CD4-positive, CD25-positive, alpha-beta regulatory T cell (primary cell): Measurements from ENCODE around the gene TTC9B. TPM values are rescaled to one million over a fixed set of nuclear protein-coding genes. Genes with fewer than 3 reads are reported as not detected.

ENCODE experiments used
- ATAC-seq, 2 donors: fragments of 150-1000 bp; cut with Tn5 transposase; one replicate each; pipeline ENCODE4 v1.10.0; 2021; ENCODE audit warnings: low read depth in 2 of 2, moderate number of reproducible peaks in 2 of 2, moderate library complexity in 1 of 2
- DNase-seq, 3 donors: peaks; one replicate each; pipeline versions ENCODE4 v3.0.0 to v3.0.0-alpha.2; 2012 to 2022; ENCODE audit warnings: mixed read lengths in 1 of 3
- H3K27ac ChIP-seq: one replicate; pipeline ENCODE4 v1.7.0; 2013; ENCODE audit warnings: mild to moderate bottlenecking, low read length; ENCODE audit not compliant: insufficient read depth, poor library complexity, severe bottlenecking
- H3K27me3 ChIP-seq: one replicate; pipeline ENCODE4 v1.7.0; 2013; ENCODE audit warnings: low read length; ENCODE audit not compliant: control insufficient read depth, insufficient read depth
- H3K36me3 ChIP-seq: one replicate; pipeline ENCODE4 v1.7.0; 2013; ENCODE audit warnings: mild to moderate bottlenecking, low read length, moderate library complexity; ENCODE audit not compliant: control insufficient read depth, insufficient read depth
- H3K4me1 ChIP-seq: 2 replicates; pipeline ENCODE4 v1.7.0; 2013; ENCODE audit warnings: mild to moderate bottlenecking, low read length; ENCODE audit not compliant: insufficient read depth, control insufficient read depth, poor library complexity, severe bottlenecking
- H3K4me3 ChIP-seq: one replicate; pipeline ENCODE4 v1.7.0; 2013; ENCODE audit warnings: low read depth, mild to moderate bottlenecking, low read length, moderate library complexity
- H3K9me3 ChIP-seq, 2 experiments: 1 replicate in 1 of 2; 2 replicates in 1 of 2; pipeline ENCODE4 v1.7.0; 2013; ENCODE audit warnings: low read length in 2 of 2, mild to moderate bottlenecking in 1 of 2, moderate library complexity in 1 of 2; ENCODE audit not compliant: control insufficient read depth in 2 of 2
- H3K27ac Mint-ChIP-seq, 3 donors: one replicate each; pipeline ENCODE4 v1.8.0; 2020 to 2022; ENCODE audit warnings: mild to moderate bottlenecking in 3 of 3, mixed read lengths in 3 of 3, moderate library complexity in 2 of 3
- H3K27me3 Mint-ChIP-seq: one replicate; pipeline ENCODE4 v1.8.0; 2022; ENCODE audit warnings: mild to moderate bottlenecking, mixed read lengths
- H3K36me3 Mint-ChIP-seq: one replicate; pipeline ENCODE4 v1.8.0; 2020; ENCODE audit warnings: mixed read lengths
- H3K4me1 Mint-ChIP-seq, 4 donors: one replicate each; pipeline ENCODE4 v1.8.0; 2020 to 2022; ENCODE audit warnings: mixed read lengths in 4 of 4, mild to moderate bottlenecking in 1 of 4
- H3K4me3 Mint-ChIP-seq, 4 donors: one replicate each; pipeline ENCODE4 v1.8.0; 2020 to 2022; ENCODE audit warnings: mild to moderate bottlenecking in 4 of 4, mixed read lengths in 4 of 4, moderate library complexity in 3 of 4
- H3K9me3 Mint-ChIP-seq, 7 donors: one replicate each; pipeline ENCODE4 v1.8.0; 2020 to 2022; ENCODE audit warnings: mixed read lengths in 7 of 7, mild to moderate bottlenecking in 3 of 7, moderate library complexity in 2 of 7
- polyA plus RNA-seq, 4 donors: library from polyadenylated mRNA; unstranded; fragments of 300-500 nt; fragmentation: Illumina TruSeq; gene quantifications; one replicate each; pipeline ENCODE4 v1.2.3, GENCODE V29; 2021
- total RNA-seq: library from RNA; stranded (reverse); gene quantifications from one replicate; pipeline ENCODE4 v1.2.3, GENCODE V29; 2022

The TTC9B gene
- total and polyA plus RNA-seq, 5 donors from 2014 or later: not detected

DNA sequence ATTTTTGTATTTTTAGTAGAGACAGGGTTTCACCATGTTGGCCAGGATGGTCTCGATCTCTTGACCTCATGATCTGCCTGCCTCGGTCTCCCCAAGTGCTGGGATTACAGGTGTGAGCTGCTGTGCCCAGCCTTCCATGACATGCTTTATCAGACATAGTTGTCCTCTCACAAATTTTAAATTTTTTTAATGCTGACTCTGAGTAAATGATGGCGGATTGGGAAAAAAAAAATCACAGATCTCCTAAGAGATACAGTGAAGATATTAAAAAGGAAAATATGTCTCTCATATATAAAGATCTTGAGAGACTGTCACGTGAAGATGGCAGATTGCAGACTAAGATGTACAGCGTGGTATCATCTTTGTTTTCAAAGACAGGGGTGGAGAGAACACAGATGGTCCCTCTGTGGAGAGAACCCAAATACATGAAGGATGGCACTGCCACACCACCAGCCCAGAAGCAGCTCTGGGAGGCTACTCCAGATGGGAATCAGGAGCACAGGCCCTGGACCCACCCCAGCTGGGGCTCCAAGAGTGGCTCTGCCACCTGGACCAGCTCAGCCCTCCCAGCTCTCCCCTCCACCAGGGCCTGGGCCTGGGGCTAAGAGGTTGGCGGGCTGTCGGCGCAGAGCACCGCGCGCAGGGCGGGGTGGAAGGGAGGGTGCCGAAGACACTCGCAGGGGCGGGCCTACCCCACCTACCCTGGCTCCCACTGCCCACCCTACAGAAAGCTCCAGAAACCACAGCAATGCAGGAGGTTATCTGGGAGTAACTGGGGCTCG, 28.3 kb upstream of the TTC9B start:
- Histone ChIP-seq H3K9me3 (no peaks in the 10 kb centered on the region), H3K27ac (no peak overlapping the region), H3K27me3 (no peaks in the 10 kb centered on the region), H3K4me3 (no peak overlapping the region), H3K4me1 (no peaks in the 10 kb centered on the region), H3K36me3 (peaks cover 22% of the 10 kb centered on the region)
- ATAC-seq: no peak
- Mint-ChIP-seq H3K4me1 (peaks cover 4 to 29% (median 11%) of the 10 kb centered on the region in 4 donors), H3K36me3 (peaks cover 14% of the 10 kb centered on the region), H3K4me3 (no peak overlapping the region), H3K27ac (peak overlapping the region in 1 of 3 donors; percentile 2), H3K27me3 (no peaks in the 10 kb centered on the region), H3K9me3 (no peaks in the 10 kb centered on the region)
- no peak for DNase-seq

GRCh38 chr19:40245506-40246128, 27.4 kb upstream of the TTC9B start:
- Histone ChIP-seq H3K27me3 (no peaks in the 10 kb centered on the region), H3K4me1 (no peaks in the 10 kb centered on the region), H3K27ac (no peak overlapping the region), H3K4me3 (no peak overlapping the region), H3K9me3 (no peaks in the 10 kb centered on the region), H3K36me3 (peaks cover 30% of the 10 kb centered on the region)
- H3K9me3 Mint-ChIP-seq: no peaks in the 10 kb centered on the region
- H3K4me3 Mint-ChIP-seq: no peak overlapping the region
- ATAC-seq: no peak
- peaks cover 19% of the 10 kb centered on the region for H3K36me3 Mint-ChIP-seq
- no peaks in the 10 kb centered on the region for H3K27me3 Mint-ChIP-seq
- DNase-seq: no peak
- H3K27ac Mint-ChIP-seq: no peak overlapping the region
- peaks cover 4 to 28% (median 10%) of the 10 kb centered on the region in 4 donors for H3K4me1 Mint-ChIP-seq

- Histone ChIP-seq H3K9me3 (no peaks in the 10 kb centered on the region), H3K36me3 (peaks cover 37% of the 10 kb centered on the region), H3K27ac (no peak overlapping the region), H3K4me1 (no peaks in the 10 kb centered on the region), H3K27me3 (no peaks in the 10 kb centered on the region), H3K4me3 (no peak overlapping the region)
- Mint-ChIP-seq H3K4me3 (no peak overlapping the region), H3K36me3 (peaks cover 16% of the 10 kb centered on the region), H3K27me3 (no peaks in the 10 kb centered on the region), H3K4me1 (peaks cover 4 to 28% (median 9%) of the 10 kb centered on the region in 4 donors), H3K27ac (no peak overlapping the region), H3K9me3 (no peaks in the 10 kb centered on the region)
- no peak for ATAC-seq
- no peak for DNase-seq
Observed at GRCh38 chr19:40244579-40245317, 26.6 kb upstream of the TTC9B start.

DNA sequence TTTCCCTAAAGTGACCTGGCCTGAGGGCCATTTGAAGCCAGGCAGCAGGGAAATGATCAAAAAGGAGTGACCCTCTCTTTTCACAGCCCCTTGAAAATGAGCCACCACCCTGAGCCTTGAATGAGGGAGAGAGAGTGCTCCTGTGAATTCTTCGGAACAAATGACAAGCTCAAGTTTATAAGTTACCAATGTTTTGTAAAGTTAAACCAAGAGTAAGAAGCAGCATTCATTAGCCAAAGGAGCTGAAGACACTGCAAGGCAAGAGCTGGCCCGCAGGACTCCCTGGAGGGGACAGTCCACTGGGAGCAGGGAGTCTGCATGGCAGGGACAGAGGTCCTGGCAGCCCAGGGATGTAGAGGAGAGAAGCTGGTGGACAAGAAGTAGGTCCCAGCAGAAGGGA, 25.0 kb upstream of the TTC9B start:
- H3K4me1 Mint-ChIP-seq: peaks cover 4 to 25% (median 8%) of the 10 kb centered on the region in 4 donors
- no peak overlapping the region for H3K4me3 ChIP-seq
- no peaks in the 10 kb centered on the region for H3K27me3 ChIP-seq
- H3K27ac ChIP-seq: no peak overlapping the region
- no peaks in the 10 kb centered on the region for H3K4me1 ChIP-seq
- H3K27ac Mint-ChIP-seq: no peak overlapping the region
- no peaks in the 10 kb centered on the region for H3K27me3 Mint-ChIP-seq
- H3K36me3 ChIP-seq: peaks cover 46% of the 10 kb centered on the region
- DNase-seq: no peak
- H3K36me3 Mint-ChIP-seq: peaks cover 18% of the 10 kb centered on the region
- no peaks in the 10 kb centered on the region for H3K9me3 ChIP-seq
- H3K9me3 Mint-ChIP-seq: no peaks in the 10 kb centered on the region
- H3K4me3 Mint-ChIP-seq: no peak overlapping the region
- ATAC-seq: no peak

DNA sequence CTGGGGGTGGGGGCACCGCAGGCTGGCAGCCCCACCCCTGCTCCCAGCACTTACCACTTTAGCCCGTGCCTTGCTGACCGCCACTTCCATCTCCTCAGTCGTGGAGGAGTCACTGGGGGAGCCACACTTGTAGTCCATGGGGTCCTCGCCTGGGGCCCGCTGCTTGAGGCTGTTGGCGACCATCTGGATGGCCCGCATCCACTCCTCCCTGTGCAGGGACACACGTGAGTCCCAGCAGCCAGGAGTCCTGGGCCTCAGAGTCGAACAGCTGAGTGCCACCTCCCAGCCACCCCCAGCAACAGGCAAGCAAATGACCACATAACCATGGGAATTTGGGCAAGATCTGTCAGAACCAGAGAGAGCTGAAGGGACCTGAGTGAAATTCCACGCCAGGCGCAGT, 24.3 kb upstream of the TTC9B start:
- no peak overlapping the region for H3K27ac ChIP-seq
- DNase-seq: no peak
- Mint-ChIP-seq H3K9me3 (no peaks in the 10 kb centered on the region), H3K4me1 (peaks cover 4 to 20% (median 8%) of the 10 kb centered on the region in 4 donors), H3K27me3 (no peaks in the 10 kb centered on the region), H3K27ac (no peak overlapping the region), H3K4me3 (no peak overlapping the region), H3K36me3 (peaks cover 17% of the 10 kb centered on the region)
- no peak for ATAC-seq
- no peaks in the 10 kb centered on the region for H3K27me3 ChIP-seq
- H3K9me3 ChIP-seq: no peaks in the 10 kb centered on the region
- peaks cover 53% of the 10 kb centered on the region for H3K36me3 ChIP-seq
- H3K4me1 ChIP-seq: no peaks in the 10 kb centered on the region
- no peak overlapping the region for H3K4me3 ChIP-seq

GRCh38 chr19:40241809-40242384, 23.7 kb upstream of the TTC9B start:
- peaks cover 20% of the 10 kb centered on the region for H3K36me3 Mint-ChIP-seq
- DNase-seq: no peak

GRCh38 chr19:40241125-40241808, 23.1 kb upstream of the TTC9B start:
- Mint-ChIP-seq H3K4me3 (no peak overlapping the region), H3K36me3 (peaks cover 25% of the 10 kb centered on the region), H3K27me3 (no peaks in the 10 kb centered on the region), H3K4me1 (peaks cover 2 to 17% (median 7%) of the 10 kb centered on the region in 4 donors), H3K27ac (peak overlapping the region in 1 of 3 donors; percentile 42), H3K9me3 (no peaks in the 10 kb centered on the region)
- ATAC-seq: no peak
- H3K27ac ChIP-seq: no peak overlapping the region
- DNase-seq: no peak
- H3K4me1 ChIP-seq: no peaks in the 10 kb centered on the region
- H3K4me3 ChIP-seq: no peak overlapping the region
- peaks cover 64% of the 10 kb centered on the region for H3K36me3 ChIP-seq
- H3K27me3 ChIP-seq: no peaks in the 10 kb centered on the region
- no peaks in the 10 kb centered on the region for H3K9me3 ChIP-seq

More at GRCh38 chr19:40241809-40242384, 23.7 kb upstream of the TTC9B start:
- no peak overlapping the region for H3K27ac ChIP-seq
- Mint-ChIP-seq H3K4me3 (no peak overlapping the region), H3K27me3 (no peaks in the 10 kb centered on the region), H3K4me1 (peaks cover 4 to 20% (median 8%) of the 10 kb centered on the region in 4 donors), H3K27ac (no peak overlapping the region), H3K9me3 (no peaks in the 10 kb centered on the region)
- H3K36me3 ChIP-seq: peaks cover 58% of the 10 kb centered on the region
- no peaks in the 10 kb centered on the region for H3K27me3 ChIP-seq
- H3K4me3 ChIP-seq: no peak overlapping the region
- no peaks in the 10 kb centered on the region for H3K4me1 ChIP-seq
- H3K9me3 ChIP-seq: no peaks in the 10 kb centered on the region
- no peak for ATAC-seq
